Left lung (tissue), 10 donors: ENCODE data around the gene SMARCA4. TPM values are rescaled to one million over a fixed set of nuclear protein-coding genes. Genes with fewer than 3 reads are reported as not detected.

Source experiments
- ATAC-seq: fragments of 200-7000 bp; cut with Tn5 transposase; one replicate; pipeline ENCODE4 v1.9.1; 2020; ENCODE audit warnings: moderate library complexity
- DNase-seq, 4 donors: peaks; one replicate each; pipeline ENCODE4 v3.0.0-alpha.2; 2013 to 2020
- H3K27ac ChIP-seq, 2 donors: fragments of 200-600 bp; sonication (generic) in 1 of 2; one replicate each; pipeline versions ENCODE4 v1.5.0 to v1.8.0; 2020 to 2021
- H3K27me3 ChIP-seq, 2 donors: fragments of 200-600 bp; sonication (generic) in 1 of 2; one replicate each; pipeline versions ENCODE4 v1.5.0 to v1.8.0; 2020 to 2021
- H3K36me3 ChIP-seq, 2 donors: fragments of 200-600 bp; sonication (generic) in 1 of 2; one replicate each; pipeline versions ENCODE4 v1.5.0 to v1.8.0; 2020 to 2021
- H3K4me1 ChIP-seq, 2 donors: fragments of 200-600 bp; one replicate each; pipeline ENCODE4 v1.8.0; 2021
- H3K4me3 ChIP-seq, 2 donors: fragments of 200-600 bp; sonication (generic) in 1 of 2; one replicate each; pipeline versions ENCODE4 v1.5.0 to v1.8.0; 2020 to 2021; ENCODE audit warnings: mild to moderate bottlenecking in 1 of 2
- H3K9me3 ChIP-seq, 2 donors: fragments of 200-600 bp; sonication (generic) in 1 of 2; one replicate each; pipeline versions ENCODE4 v1.5.0 to v1.8.0; 2020 to 2021
- CTCF ChIP-seq, 2 donors: fragments of 200-600 bp; sonication (generic) in 1 of 2; IDR thresholded peaks; one replicate each; pipeline versions ENCODE4 v1.5.0 to v1.8.0; 2021; ENCODE audit warnings: antibody characterized with exemption in 2 of 2
- intact Hi-C, 2 donors: fragments of 100-400 bp; cut with DNase I; formaldehyde crosslinking; loops; one replicate each; pipeline versions ENCODE4 v1.11.2 to v1.14.2; 2022
- polyA plus RNA-seq, 6 donors: library from polyadenylated mRNA; unstranded; fragments of 120-200 nt; gene quantifications; one replicate each; pipeline ENCODE4 v1.2.1, GENCODE V29; 2013; ENCODE audit not compliant: insufficient read length in 6 of 6
- total RNA-seq, 2 donors: library from RNA; stranded (reverse); fragmentation: NEBNext Ultra II Directional; extraction: Animal tissue kit (Norgen Biotek cat#: 25700); gene quantifications; one replicate each; pipeline ENCODE4 v1.2.1, GENCODE V29; 2021
- donor health status: DM: no; HTN: yes; CAD: no.
- donor health status: DM: no; HTN: no; CAD: no.

Gene SMARCA4
- total and polyA plus RNA-seq, 8 donors, result 98.3 to 168 (median 151) TPM

- ATAC-seq (no peak), DNase-seq (no peak)
- Histone ChIP-seq H3K27ac (no peak overlapping the region), H3K4me3 (no peak overlapping the region), H3K36me3 (peaks cover 0 to 87% of the 10 kb centered on the region in 2 donors), H3K4me1 (no peaks in the 10 kb centered on the region), H3K9me3 (no peaks in the 10 kb centered on the region), H3K27me3 (no peaks in the 10 kb centered on the region)
- intact Hi-C loops, result no loop called here
- no peak for TF ChIP-seq CTCF (IDR thresholded peaks at IDR 0.05)
Measured at GRCh38 chr19:11010041-11010440, 49.2 kb downstream of the SMARCA4 start.

- Histone ChIP-seq H3K36me3 (peaks cover 0 to 100% of the 10 kb centered on the region in 2 donors), H3K4me3 (no peak overlapping the region), H3K27ac (no peak overlapping the region), H3K27me3 (no peaks in the 10 kb centered on the region), H3K4me1 (no peaks in the 10 kb centered on the region), H3K9me3 (no peaks in the 10 kb centered on the region)
- DNase-seq (no peak), ATAC-seq (no peak)
- no peak for TF ChIP-seq CTCF (IDR thresholded peaks at IDR 0.05)
- intact Hi-C loops, result no loop called here
Measured at GRCh38 chr19:11012507-11012906, 51.7 kb downstream of the SMARCA4 start.

GRCh38 chr19:11013771-11014170 is 52.9 kb downstream of the SMARCA4 start:
- no peak for ATAC-seq
- no peak for TF ChIP-seq CTCF (IDR thresholded peaks at IDR 0.05)
- H3K36me3 ChIP-seq, result peaks cover 0 to 100% of the 10 kb centered on the region in 2 donors
- H3K27me3 ChIP-seq, result no peaks in the 10 kb centered on the region
- no peak overlapping the region for H3K4me3 ChIP-seq
- no peak for DNase-seq
- no peaks in the 10 kb centered on the region for H3K9me3 ChIP-seq
- no peak overlapping the region for H3K27ac ChIP-seq
- intact Hi-C loops, result no loop called here
- no peaks in the 10 kb centered on the region for H3K4me1 ChIP-seq

- H3K36me3 ChIP-seq, result peaks cover 0 to 100% of the 10 kb centered on the region in 2 donors
- H3K4me3 ChIP-seq, result no peak overlapping the region
- H3K4me1 ChIP-seq, result no peaks in the 10 kb centered on the region
- ATAC-seq (no peak), DNase-seq (no peak)
- TF ChIP-seq CTCF (IDR thresholded peaks at IDR 0.05), result no peak
- no peak overlapping the region for H3K27ac ChIP-seq
- intact Hi-C loops, result no loop called here
- no peaks in the 10 kb centered on the region for H3K9me3 ChIP-seq
- no peaks in the 10 kb centered on the region for H3K27me3 ChIP-seq
Measured at GRCh38 chr19:11014403-11014911, 53.6 kb downstream of the SMARCA4 start.

- Histone ChIP-seq H3K36me3 (peaks cover 0 to 100% of the 10 kb centered on the region in 2 donors), H3K27ac (no peak overlapping the region), H3K4me3 (no peak overlapping the region), H3K4me1 (no peaks in the 10 kb centered on the region), H3K27me3 (no peaks in the 10 kb centered on the region), H3K9me3 (no peaks in the 10 kb centered on the region)
- ATAC-seq (no peak), DNase-seq (no peak)
- TF ChIP-seq CTCF (IDR thresholded peaks at IDR 0.05), result no peak
- intact Hi-C loops, result no loop called here
Measured at GRCh38 chr19:11016631-11017030, 55.8 kb downstream of the SMARCA4 start.
